GM18951 (cell line): Measurements from ENCODE around the gene JAK3.

Source experiments
- POLR2A ChIP-seq: IDR thresholded peaks from 4 replicates; pipeline ENCODE4 v1.6.1; 2011; ENCODE audit warnings: mild to moderate bottlenecking; ENCODE audit not compliant: insufficient read length, insufficient read depth; ENCODE audit errors: extremely low read depth
- in situ Hi-C: fragments of 300-500 bp; cut with MboI; formaldehyde crosslinking; loops from one replicate; pipeline ENCODE4 v1.12.0; 2022; ENCODE audit warnings: low sequenced_read_pairs, mixed read lengths, inconsistent platforms; ENCODE audit not compliant: unreplicated experiment

JAK3 gene

GRCh38 chr19:17775991-17776803 is 71.6 kb downstream of the JAK3 start:
- in situ Hi-C loops = no loop called here

GRCh38 chr19:17775245-17775927 is 72.4 kb downstream of the JAK3 start:
- TF ChIP-seq POLR2A = no peak
- in situ Hi-C loops = no loop called here

More at GRCh38 chr19:17775991-17776803, 71.6 kb downstream of the JAK3 start:
- TF ChIP-seq POLR2A = no peak
